ENCODE data around the gene VANGL1. TPM values are rescaled to one million over a fixed set of nuclear protein-coding genes. Genes with fewer than 3 reads are reported as not detected.
A peak's percentile ranks its signal among the peaks of the same experiment; 100 is the strongest.

The VANGL1 gene
- total RNA-seq, 1 experiment from 2014 or later = 22.7 TPM

DNA sequence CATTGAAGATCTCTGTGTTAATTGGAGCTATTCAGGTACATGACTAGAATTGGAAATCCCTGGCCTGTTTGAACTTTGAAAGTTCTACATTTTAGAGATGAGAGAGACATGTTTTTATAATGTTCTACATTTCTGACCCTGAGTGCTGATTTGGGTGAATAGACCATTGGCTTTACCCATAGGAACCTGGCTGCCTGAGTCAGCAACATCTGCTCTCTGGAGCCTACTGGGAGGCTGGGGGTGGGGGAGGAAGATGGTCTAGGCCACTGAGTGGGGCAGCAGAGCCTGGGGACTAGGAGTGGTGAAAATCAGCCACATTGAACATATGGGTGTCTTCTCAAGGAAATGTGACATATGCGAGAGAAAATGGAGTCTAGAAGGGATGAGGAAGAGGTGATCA lies 1.4 kb upstream of the VANGL1 start:
- TF ChIP-seq, protein P1, sequence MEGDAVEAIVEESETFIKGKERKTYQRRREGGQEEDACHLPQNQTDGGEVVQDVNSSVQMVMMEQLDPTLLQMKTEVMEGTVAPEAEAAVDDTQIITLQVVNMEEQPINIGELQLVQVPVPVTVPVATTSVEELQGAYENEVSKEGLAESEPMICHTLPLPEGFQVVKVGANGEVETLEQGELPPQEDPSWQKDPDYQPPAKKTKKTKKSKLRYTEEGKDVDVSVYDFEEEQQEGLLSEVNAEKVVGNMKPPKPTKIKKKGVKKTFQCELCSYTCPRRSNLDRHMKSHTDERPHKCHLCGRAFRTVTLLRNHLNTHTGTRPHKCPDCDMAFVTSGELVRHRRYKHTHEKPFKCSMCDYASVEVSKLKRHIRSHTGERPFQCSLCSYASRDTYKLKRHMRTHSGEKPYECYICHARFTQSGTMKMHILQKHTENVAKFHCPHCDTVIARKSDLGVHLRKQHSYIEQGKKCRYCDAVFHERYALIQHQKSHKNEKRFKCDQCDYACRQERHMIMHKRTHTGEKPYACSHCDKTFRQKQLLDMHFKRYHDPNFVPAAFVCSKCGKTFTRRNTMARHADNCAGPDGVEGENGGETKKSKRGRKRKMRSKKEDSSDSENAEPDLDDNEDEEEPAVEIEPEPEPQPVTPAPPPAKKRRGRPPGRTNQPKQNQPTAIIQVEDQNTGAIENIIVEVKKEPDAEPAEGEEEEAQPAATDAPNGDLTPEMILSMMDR (IDR thresholded peaks at IDR 0.05) = no peak
- TF ChIP-seq SIN3A (IDR thresholded peaks at IDR 0.05; ENCODE audit: borderline replicate concordance, insufficient read depth, low read depth, low read length) = no peak
- TF ChIP-seq, protein P2, sequence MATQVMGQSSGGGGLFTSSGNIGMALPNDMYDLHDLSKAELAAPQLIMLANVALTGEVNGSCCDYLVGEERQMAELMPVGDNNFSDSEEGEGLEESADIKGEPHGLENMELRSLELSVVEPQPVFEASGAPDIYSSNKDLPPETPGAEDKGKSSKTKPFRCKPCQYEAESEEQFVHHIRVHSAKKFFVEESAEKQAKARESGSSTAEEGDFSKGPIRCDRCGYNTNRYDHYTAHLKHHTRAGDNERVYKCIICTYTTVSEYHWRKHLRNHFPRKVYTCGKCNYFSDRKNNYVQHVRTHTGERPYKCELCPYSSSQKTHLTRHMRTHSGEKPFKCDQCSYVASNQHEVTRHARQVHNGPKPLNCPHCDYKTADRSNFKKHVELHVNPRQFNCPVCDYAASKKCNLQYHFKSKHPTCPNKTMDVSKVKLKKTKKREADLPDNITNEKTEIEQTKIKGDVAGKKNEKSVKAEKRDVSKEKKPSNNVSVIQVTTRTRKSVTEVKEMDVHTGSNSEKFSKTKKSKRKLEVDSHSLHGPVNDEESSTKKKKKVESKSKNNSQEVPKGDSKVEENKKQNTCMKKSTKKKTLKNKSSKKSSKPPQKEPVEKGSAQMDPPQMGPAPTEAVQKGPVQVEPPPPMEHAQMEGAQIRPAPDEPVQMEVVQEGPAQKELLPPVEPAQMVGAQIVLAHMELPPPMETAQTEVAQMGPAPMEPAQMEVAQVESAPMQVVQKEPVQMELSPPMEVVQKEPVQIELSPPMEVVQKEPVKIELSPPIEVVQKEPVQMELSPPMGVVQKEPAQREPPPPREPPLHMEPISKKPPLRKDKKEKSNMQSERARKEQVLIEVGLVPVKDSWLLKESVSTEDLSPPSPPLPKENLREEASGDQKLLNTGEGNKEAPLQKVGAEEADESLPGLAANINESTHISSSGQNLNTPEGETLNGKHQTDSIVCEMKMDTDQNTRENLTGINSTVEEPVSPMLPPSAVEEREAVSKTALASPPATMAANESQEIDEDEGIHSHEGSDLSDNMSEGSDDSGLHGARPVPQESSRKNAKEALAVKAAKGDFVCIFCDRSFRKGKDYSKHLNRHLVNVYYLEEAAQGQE (IDR thresholded peaks at IDR 0.05; ENCODE audit: insufficient read depth in 1 of 2, low read depth in 2 of 2, low read length in 1 of 2) = no peak
- TF ChIP-seq POLR2AphosphoS5 (IDR thresholded peaks at IDR 0.05; ENCODE audit: low read depth, low read length) = no peak
- no peak for TF ChIP-seq TCF7L2 (IDR thresholded peaks at IDR 0.05; ENCODE audit: low read depth, low read length)
- no peak overlapping the region for H3K4me3 ChIP-seq (ENCODE audit: low read depth in 2 of 2, low read length in 2 of 2)

DNA sequence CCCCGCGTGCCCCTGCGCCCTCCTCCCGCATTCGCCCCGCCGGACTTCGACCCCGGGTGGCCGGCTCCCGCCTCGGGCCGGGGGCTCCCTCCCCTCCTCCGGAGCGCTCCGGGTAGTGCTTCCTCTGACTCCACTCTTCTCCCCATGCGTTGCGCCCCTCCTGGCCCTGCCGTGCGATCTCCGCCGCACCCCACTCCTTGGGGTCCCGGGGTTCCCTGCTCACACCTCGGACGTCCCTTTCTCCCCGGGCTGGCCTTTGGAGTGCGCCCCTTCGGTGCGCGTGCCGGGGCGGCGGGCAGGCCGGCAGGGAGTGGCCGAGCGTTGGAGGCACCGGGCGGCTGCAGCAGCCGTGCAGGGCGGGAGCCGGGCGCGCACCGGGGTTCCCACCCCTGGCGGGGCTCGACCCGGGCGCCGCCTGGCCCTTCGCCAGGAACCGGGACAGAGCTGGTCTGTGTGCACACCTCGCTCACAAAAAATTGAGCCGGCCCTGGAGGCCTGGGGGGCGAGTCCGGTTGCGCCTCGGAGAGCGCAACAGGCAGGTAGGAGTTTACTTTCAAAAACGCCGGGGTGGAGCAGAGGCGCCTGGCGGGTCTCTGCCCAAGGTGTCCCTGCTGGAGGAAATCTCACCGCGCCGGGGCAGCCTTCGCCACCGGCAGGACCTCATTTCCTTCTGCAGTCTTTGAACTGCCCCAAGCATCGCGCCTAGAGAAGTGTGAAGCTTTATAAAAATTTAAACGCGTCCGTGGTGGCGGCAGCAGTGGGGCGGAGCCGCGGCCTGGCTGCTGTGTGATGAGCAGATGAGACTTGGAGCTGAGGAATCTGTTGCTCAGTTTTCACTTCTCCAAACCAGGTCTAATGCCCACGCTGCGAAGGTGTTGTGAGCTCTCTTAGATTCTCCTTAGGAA lies 650 bp downstream of the VANGL1 start:
- BruUV-seq (replicated peaks) = no TSS peak

More for the DNA sequence above, 1.4 kb upstream of the VANGL1 start:
- no peaks in the 10 kb centered on the region for H3K36me3 ChIP-seq (ENCODE audit: control insufficient read depth, insufficient read depth, low read length)
- BruUV-seq (replicated peaks) = no TSS peak
- ChIA-PET POLR2A (no interaction called here), CTCF (no interaction called here)
- no peak for DNase-seq (ENCODE audit: low read depth, low spot score)
- ATAC-seq = no peak
- H3K9me3 ChIP-seq (ENCODE audit: control insufficient read depth, insufficient read depth, low read depth, low read length) = no peaks in the 10 kb centered on the region
- in situ Hi-C loops (cut with HindIII; ENCODE audit: low pct_unique_long_range_greater_than_20kb, low sequenced_read_pairs) = no loop called here
- peaks cover 5% of the 10 kb centered on the region for H3K4me1 ChIP-seq (ENCODE audit: control insufficient read depth, insufficient read depth, low read length)
- intact Hi-C loops (cut with micrococcal nuclease; ENCODE audit: unreplicated experiment) = no loop called here
- no peak overlapping the region for H3K27ac ChIP-seq (ENCODE audit: low read length)
- H3K27me3 ChIP-seq (ENCODE audit: control insufficient read depth, insufficient read depth, low read length) = no peaks in the 10 kb centered on the region

More for the DNA sequence above, 650 bp downstream of the VANGL1 start:
- ChIA-PET CTCF (interaction anchor here (0.6 kb wide), 1 partner anchor 68 kb away, joined by 4 read pairs; no protein-coding TSS in a partner anchor), POLR2A (no interaction called here)
- in situ Hi-C loops (cut with HindIII; ENCODE audit: low pct_unique_long_range_greater_than_20kb, low sequenced_read_pairs) (no loop called here), intact Hi-C loops (cut with micrococcal nuclease; ENCODE audit: unreplicated experiment) (no loop called here)
- H3K36me3 ChIP-seq (ENCODE audit: control insufficient read depth, insufficient read depth, low read length) = no peaks in the 10 kb centered on the region
- H3K4me3 ChIP-seq (ENCODE audit: low read depth in 2 of 2, low read length in 2 of 2) = peak overlapping the region; percentile 67 to 79
- no peaks in the 10 kb centered on the region for H3K27me3 ChIP-seq (ENCODE audit: control insufficient read depth, insufficient read depth, low read length)
- DNase-seq (ENCODE audit: low read depth, low spot score) (no peak), ATAC-seq (peak; percentile 73)
- no peaks in the 10 kb centered on the region for H3K9me3 ChIP-seq (ENCODE audit: control insufficient read depth, insufficient read depth, low read depth, low read length)
- H3K27ac ChIP-seq (ENCODE audit: low read length) = peak overlapping the region; percentile 69
- TF ChIP-seq TCF7L2 (IDR thresholded peaks at IDR 0.05; ENCODE audit: low read depth, low read length) = no peak
- TF ChIP-seq, protein P1 (IDR thresholded peaks at IDR 0.05) = peak; percentile 6; the same call in 1 of the 2 replicates
- TF ChIP-seq, protein P2 (IDR thresholded peaks at IDR 0.05; ENCODE audit: insufficient read depth in 1 of 2, low read depth in 2 of 2, low read length in 1 of 2) = no peak
- H3K4me1 ChIP-seq (ENCODE audit: control insufficient read depth, insufficient read depth, low read length) = peaks cover 12% of the 10 kb centered on the region
